Esophagus muscularis mucosa (tissue), 4 donors: ENCODE data around the gene SHC1.

Experiments used
- CTCF ChIP-seq, 3 experiments: fragments of 200-600 bp in 2 of 3; fragments of 450-650 bp in 1 of 3; sonication (generic) in 2 of 3; IDR thresholded peaks; one replicate each; pipeline ENCODE4 v1.5.1; 2017 to 2019; ENCODE audit warnings: antibody characterized with exemption in 3 of 3, mild to moderate bottlenecking in 2 of 3, moderate library complexity in 1 of 3
- EP300 ChIP-seq: sonication (generic); formaldehyde crosslinking; IDR thresholded peaks from one replicate; pipeline ENCODE4 v1.6.1; 2017; ENCODE audit warnings: antibody characterized with exemption
- POLR2A ChIP-seq: fragments of 450-650 bp; IDR thresholded peaks from one replicate; pipeline ENCODE4 v1.6.1; 2017; ENCODE audit warnings: antibody characterized with exemption, moderate library complexity, mild to moderate bottlenecking, low read depth
- POLR2AphosphoS5 ChIP-seq, 2 donors: sonication (generic); formaldehyde crosslinking; IDR thresholded peaks; one replicate each; pipeline ENCODE4 v1.6.1; 2017; ENCODE audit warnings: antibody characterized with exemption in 2 of 2

- TF ChIP-seq CTCF (IDR thresholded peaks at IDR 0.05) (no peak), POLR2A (peak; percentile 53), POLR2AphosphoS5 (IDR thresholded peaks at IDR 0.05) (no peak), EP300 (no peak)
Observed at GRCh38 chr1:154972213-154972516, 1.6 kb upstream of the SHC1 start.
